Measurements from ENCODE around the gene PCDHB1.

The PCDHB1 gene

DNA sequence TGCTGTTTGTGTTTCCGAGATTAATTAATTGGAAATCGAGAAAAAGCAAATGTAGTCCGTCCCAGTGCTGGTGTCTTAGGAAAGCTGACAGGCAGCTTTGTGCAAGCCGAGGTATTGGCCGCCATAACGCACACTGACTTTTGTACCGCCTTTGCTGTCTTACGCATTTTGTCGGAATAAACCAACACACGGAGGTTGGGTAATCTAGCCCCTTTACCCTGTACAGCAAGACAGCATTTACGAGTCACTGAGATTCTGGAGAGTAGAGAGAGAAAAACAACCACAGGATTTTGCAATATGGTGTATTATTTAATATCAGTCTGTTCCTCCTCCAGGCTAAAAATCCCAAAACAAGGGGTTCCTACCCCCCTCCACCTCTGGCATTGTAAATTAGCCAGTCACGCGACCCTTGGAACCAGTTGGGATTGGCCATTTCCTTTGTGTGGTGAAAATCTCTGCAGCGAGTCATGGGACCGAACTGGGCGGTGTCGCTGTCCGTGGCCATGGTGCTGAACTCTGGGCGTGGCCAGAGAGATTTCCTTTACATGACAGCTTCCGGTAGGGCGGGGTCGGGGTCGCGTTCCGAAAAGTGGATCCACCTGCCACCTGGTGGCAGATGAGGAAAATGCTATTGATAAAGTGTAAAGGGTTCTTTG is 10.3 kb upstream of the PCDHB1 start:
- peaks cover 3% of the 10 kb centered on the region for H3K9me3 ChIP-seq
- H3K36me3 ChIP-seq = no peaks in the 10 kb centered on the region
- no peak overlapping the region for H3K4me3 ChIP-seq (ENCODE audit: low read depth in 1 of 2, low read length in 1 of 2)
- no peak overlapping the region for H3K27ac ChIP-seq
- TF ChIP-seq CTCF (IDR thresholded peaks at IDR 0.05) = no peak
- no peaks in the 10 kb centered on the region for H3K4me1 ChIP-seq (ENCODE audit: control insufficient read depth in 1 of 2, insufficient read depth in 1 of 2, low read depth in 1 of 2, low read length in 1 of 2)
- H3K27me3 ChIP-seq = peaks cover 9% of the 10 kb centered on the region

DNA sequence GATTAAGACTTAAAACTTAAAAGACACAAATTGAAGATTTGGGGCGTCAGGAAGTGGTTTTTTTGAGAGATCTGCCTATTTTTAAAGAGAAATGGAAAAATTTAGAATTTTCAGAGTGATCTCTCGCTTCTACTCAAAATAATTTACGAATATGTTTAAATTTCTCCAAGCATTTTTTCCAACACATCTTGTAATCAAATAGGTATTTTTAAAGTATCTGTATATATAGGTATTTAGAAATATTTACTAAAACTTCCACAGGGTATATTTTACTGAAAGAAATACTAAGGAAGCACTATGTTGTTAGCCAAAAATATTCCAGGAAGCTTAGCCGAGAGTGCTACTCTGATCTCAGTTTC is 9.8 kb upstream of the PCDHB1 start:
- Histone ChIP-seq H3K36me3 (no peaks in the 10 kb centered on the region), H3K4me1 (ENCODE audit: control insufficient read depth in 1 of 2, insufficient read depth in 1 of 2, low read depth in 1 of 2, low read length in 1 of 2) (no peaks in the 10 kb centered on the region), H3K4me3 (ENCODE audit: low read depth in 1 of 2, low read length in 1 of 2) (no peak overlapping the region), H3K9me3 (peaks cover 3% of the 10 kb centered on the region), H3K27me3 (peaks cover 9% of the 10 kb centered on the region), H3K27ac (no peak overlapping the region)
- no peak for TF ChIP-seq CTCF (IDR thresholded peaks at IDR 0.05)

- no peaks in the 10 kb centered on the region for H3K36me3 ChIP-seq
- peaks cover 9% of the 10 kb centered on the region for H3K27me3 ChIP-seq
- peaks cover 3% of the 10 kb centered on the region for H3K9me3 ChIP-seq
- no peak overlapping the region for H3K27ac ChIP-seq
- no peak overlapping the region for H3K4me3 ChIP-seq (ENCODE audit: low read depth in 1 of 2, low read length in 1 of 2)
- no peak for TF ChIP-seq CTCF (IDR thresholded peaks at IDR 0.05)
- H3K4me1 ChIP-seq (ENCODE audit: control insufficient read depth in 1 of 2, insufficient read depth in 1 of 2, low read depth in 1 of 2, low read length in 1 of 2) = no peaks in the 10 kb centered on the region
These were observed 8.6 kb upstream of the PCDHB1 start for GRCh38 chr5:141042555-141042954.

DNA sequence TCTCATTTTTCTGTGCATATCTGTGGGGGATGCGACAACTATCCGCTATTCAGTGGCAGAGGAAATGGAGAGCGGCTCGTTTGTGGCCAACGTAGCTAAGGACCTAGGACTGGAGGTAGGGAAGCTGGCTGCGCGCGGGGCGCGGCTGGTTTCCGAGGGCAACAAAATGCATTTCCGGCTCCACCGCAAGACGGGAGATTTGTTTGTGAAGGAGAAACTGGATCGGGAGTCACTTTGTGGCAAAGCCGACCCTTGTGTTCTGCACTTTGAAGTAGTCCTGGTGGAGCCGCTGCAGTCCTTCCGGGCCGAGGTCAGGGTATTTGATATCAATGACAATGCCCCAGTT is 320 bp downstream of the PCDHB1 start:
- no peak overlapping the region for H3K4me3 ChIP-seq (ENCODE audit: low read depth in 1 of 2, low read length in 1 of 2)

DNA sequence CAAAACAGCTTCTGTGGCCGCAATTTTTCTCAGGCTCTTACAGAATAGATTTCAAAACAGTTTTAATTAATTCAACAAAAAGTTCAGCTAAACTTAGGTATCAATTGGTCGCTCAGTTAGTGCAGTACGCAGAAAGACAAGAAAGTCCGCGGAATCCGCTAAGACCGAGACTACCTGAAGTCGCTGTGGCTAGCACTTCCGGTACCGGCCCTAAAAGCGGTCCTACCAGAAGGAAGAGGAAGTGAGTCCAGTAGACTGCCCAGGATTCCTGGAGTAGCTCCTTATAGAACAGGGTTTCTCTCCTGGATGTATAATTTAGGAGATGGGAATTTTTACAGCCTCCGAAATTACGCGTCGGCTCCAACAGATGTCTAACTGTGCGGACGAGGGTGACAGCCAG is 26.7 kb downstream of the PCDHB1 start:
- TF ChIP-seq CTCF (IDR thresholded peaks at IDR 0.05) = no peak
- H3K9me3 ChIP-seq = peaks cover 13% of the 10 kb centered on the region
- H3K27me3 ChIP-seq = no peaks in the 10 kb centered on the region
- no peak overlapping the region for H3K27ac ChIP-seq
- no peaks in the 10 kb centered on the region for H3K4me1 ChIP-seq (ENCODE audit: control insufficient read depth in 1 of 2, insufficient read depth in 1 of 2, low read depth in 1 of 2, low read length in 1 of 2)
- no peak overlapping the region for H3K4me3 ChIP-seq (ENCODE audit: low read depth in 1 of 2, low read length in 1 of 2)
- no peaks in the 10 kb centered on the region for H3K36me3 ChIP-seq

More for the DNA sequence above, 320 bp downstream of the PCDHB1 start:
- H3K27me3 ChIP-seq = peaks cover 18% of the 10 kb centered on the region
- peaks cover 4% of the 10 kb centered on the region for H3K9me3 ChIP-seq
- H3K36me3 ChIP-seq = no peaks in the 10 kb centered on the region
- no peak for TF ChIP-seq CTCF (IDR thresholded peaks at IDR 0.05)
- H3K4me1 ChIP-seq (ENCODE audit: control insufficient read depth in 1 of 2, insufficient read depth in 1 of 2, low read depth in 1 of 2, low read length in 1 of 2) = no peaks in the 10 kb centered on the region
- H3K27ac ChIP-seq = no peak overlapping the region

GRCh38 chr5:141082228-141082627 is 31.1 kb downstream of the PCDHB1 start:
- no peak for TF ChIP-seq CTCF (IDR thresholded peaks at IDR 0.05)
- no peaks in the 10 kb centered on the region for H3K36me3 ChIP-seq
- peaks cover 7% of the 10 kb centered on the region for H3K9me3 ChIP-seq
- H3K4me1 ChIP-seq (ENCODE audit: control insufficient read depth in 1 of 2, insufficient read depth in 1 of 2, low read depth in 1 of 2, low read length in 1 of 2) = no peaks in the 10 kb centered on the region
- H3K27me3 ChIP-seq = peaks cover 16% of the 10 kb centered on the region
- H3K4me3 ChIP-seq (ENCODE audit: low read depth in 1 of 2, low read length in 1 of 2) = no peak overlapping the region
- H3K27ac ChIP-seq = no peak overlapping the region

Measured in neutrophil (primary cell).